Suppressor macrophage treated with lipopolysaccharide for 1 hour (primary cell): ENCODE data around the gene ARID1B.

Experiments
- DNase-seq, 3 donors: peaks; one replicate each; pipeline ENCODE4 v3.0.0-alpha.2; 2020 to 2022

Gene ARID1B

DNA sequence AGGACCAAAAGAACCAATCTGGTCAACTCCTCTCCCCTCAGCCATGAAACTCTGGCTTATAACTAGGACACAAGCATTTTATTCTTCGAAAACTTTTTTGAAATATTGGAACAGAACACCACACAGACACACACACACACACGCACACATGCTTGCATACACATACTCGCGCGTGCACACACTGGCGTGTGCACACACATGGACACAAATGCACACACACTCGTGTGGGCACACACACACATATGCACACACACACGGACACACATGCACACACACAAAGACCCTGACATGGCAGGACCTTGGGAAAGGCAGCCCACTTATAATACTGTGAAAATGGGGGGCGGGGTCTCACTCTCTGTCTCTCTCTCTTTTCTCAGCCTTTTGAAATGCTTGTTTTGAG is 482.3 kb downstream of the ARID1B start:
- DNase-seq, result no peak
